Muscle of leg (tissue), 11 donors: ENCODE measurements around the gene BAHD1. TPM values are rescaled to one million over a fixed set of nuclear protein-coding genes. Genes with fewer than 3 reads are reported as not detected.

Source experiments
- DNase-seq: peaks from one replicate; pipeline ENCODE4 v3.0.0; 2013
- H3K27ac ChIP-seq: one replicate; pipeline ENCODE4 v1.5.1; 2013; ENCODE audit warnings: mild to moderate bottlenecking, low read length, control low read depth
- H3K27me3 ChIP-seq: one replicate; pipeline ENCODE4 v1.6.1; 2013; ENCODE audit warnings: low read length; ENCODE audit not compliant: control insufficient read depth, insufficient read depth
- H3K36me3 ChIP-seq: one replicate; pipeline ENCODE4 v1.6.1; 2013; ENCODE audit warnings: low read length; ENCODE audit not compliant: control insufficient read depth, insufficient read depth
- H3K4me1 ChIP-seq: one replicate; pipeline ENCODE4 v1.6.1; 2013; ENCODE audit warnings: low read length; ENCODE audit not compliant: control insufficient read depth, insufficient read depth
- H3K4me3 ChIP-seq: one replicate; pipeline ENCODE4 v1.5.1; 2013; ENCODE audit warnings: low read length, control low read depth
- H3K9me3 ChIP-seq: replicated peaks from 2 replicates; pipeline ENCODE4 v1.6.1; 2013; ENCODE audit warnings: low read depth, low read length; ENCODE audit not compliant: control insufficient read depth
- WGBS: methylation state at CpG from one replicate; pipeline ENCODE4 v1.1.5; 2013; ENCODE audit warnings: missing lambda C conversion rate; ENCODE audit not compliant: insufficient coverage; 5-methylcytosine and 5-hydroxymethylcytosine counted together
- polyA plus RNA-seq, 8 donors: library from polyadenylated mRNA; unstranded; fragments of 120-200 nt; gene quantifications; one replicate each; pipeline versions ENCODE4 v1.2.1 to v1.2.3, GENCODE V29; 2013; ENCODE audit warnings: inconsistent platforms in 1 of 8, low replicate concordance in 1 of 8; ENCODE audit not compliant: insufficient read length in 8 of 8, insufficient read depth in 1 of 8
- total RNA-seq: library from RNA; stranded (reverse); fragments of 120-200 nt; gene quantifications from one replicate; pipeline ENCODE4 v1.2.4, GENCODE V29; 2013

Gene BAHD1
- total and polyA plus RNA-seq, 9 donors = 12.1 to 22.6 (median 18.4) TPM

- WGBS = 9% methylated on average over 15 of the region's 22 CpGs
- Histone ChIP-seq H3K4me3 (peak overlapping the region; percentile 64), H3K36me3 (no peaks in the 10 kb centered on the region), H3K27me3 (peaks cover 13% of the 10 kb centered on the region), H3K27ac (no peak overlapping the region), H3K4me1 (peaks cover 18% of the 10 kb centered on the region), H3K9me3 (no peaks in the 10 kb centered on the region)
- DNase-seq = peak; percentile 18
These were observed 70.3 kb downstream of the BAHD1 start for GRCh38 chr15:40511093-40511471.

GRCh38 chr15:40511472-40512133 lies 70.8 kb downstream of the BAHD1 start:
- H3K4me1 ChIP-seq = peaks cover 18% of the 10 kb centered on the region
- peak; percentile 72 for DNase-seq
- H3K27me3 ChIP-seq = peaks cover 13% of the 10 kb centered on the region
- WGBS = under 1% methylated on average over 56 of the region's 61 CpGs
- no peak overlapping the region for H3K27ac ChIP-seq
- H3K9me3 ChIP-seq = no peaks in the 10 kb centered on the region
- no peaks in the 10 kb centered on the region for H3K36me3 ChIP-seq
- peak overlapping the region; percentile 64 for H3K4me3 ChIP-seq

- Histone ChIP-seq H3K36me3 (no peaks in the 10 kb centered on the region), H3K4me1 (peaks cover 12% of the 10 kb centered on the region), H3K27ac (no peak overlapping the region), H3K27me3 (peaks cover 11% of the 10 kb centered on the region), H3K9me3 (no peaks in the 10 kb centered on the region), H3K4me3 (no peak overlapping the region)
- WGBS = 77% methylated on average over 2 of the region's 2 CpGs
- no peak for DNase-seq
These were observed 71.7 kb downstream of the BAHD1 start for GRCh38 chr15:40512440-40512839.

DNA sequence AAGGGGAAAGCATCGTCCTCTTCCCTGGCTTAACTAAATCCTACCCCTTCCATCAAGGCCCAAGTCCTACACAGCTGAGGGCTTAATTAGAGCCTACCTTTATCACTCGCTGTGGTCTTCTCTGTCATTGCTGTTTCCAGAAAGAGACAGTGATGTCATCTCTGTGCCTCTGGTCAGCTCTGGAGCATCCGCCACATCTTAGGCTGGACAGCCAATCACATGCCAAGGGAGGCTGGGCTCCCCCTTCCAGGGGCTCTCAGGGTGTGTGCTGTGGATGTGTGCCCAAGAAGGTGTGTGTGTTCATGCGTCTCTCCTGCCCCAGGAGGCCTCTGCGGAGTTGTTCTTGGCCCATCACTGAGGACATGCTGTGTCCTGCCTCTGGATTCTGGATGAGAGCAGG lies 72.9 kb downstream of the BAHD1 start:
- no peak overlapping the region for H3K4me3 ChIP-seq
- peaks cover 12% of the 10 kb centered on the region for H3K4me1 ChIP-seq
- peaks cover 11% of the 10 kb centered on the region for H3K27me3 ChIP-seq
- H3K27ac ChIP-seq = no peak overlapping the region
- DNase-seq = no peak
- H3K36me3 ChIP-seq = no peaks in the 10 kb centered on the region
- WGBS = 69% methylated on average over 4 of the region's 5 CpGs
- no peaks in the 10 kb centered on the region for H3K9me3 ChIP-seq

GRCh38 chr15:40516322-40516721 lies 75.6 kb downstream of the BAHD1 start:
- Histone ChIP-seq H3K27me3 (peaks cover 1% of the 10 kb centered on the region), H3K9me3 (no peaks in the 10 kb centered on the region), H3K4me1 (peaks cover 8% of the 10 kb centered on the region), H3K4me3 (no peak overlapping the region), H3K36me3 (no peaks in the 10 kb centered on the region), H3K27ac (no peak overlapping the region)
- DNase-seq = no peak
- WGBS = no CpG with 5 or more reads among the region's 2 CpGs

Other genes starting within 250 kb of the BAHD1 start
- 0.44 TPM for gene PAK6, start 201.9 kb upstream of the BAHD1 start, total RNA-seq
- 1 to 10 TPM in 2 of 8 donors, under 1 TPM in 6; 0.29 to 1.6 (median 0.55) TPM for gene PAK6, start 201.9 kb upstream of the BAHD1 start, polyA plus RNA-seq
- 0.22 TPM for gene ANKRD63, start 157.9 kb upstream of the BAHD1 start, total RNA-seq
- gene ANKRD63, start 157.9 kb upstream of the BAHD1 start, polyA plus RNA-seq = under 1 TPM in 5 of 8 donors, not detected in 3; 0.11 to 0.22 (median 0.15) TPM
- gene PLCB2, start 133.0 kb upstream of the BAHD1 start, total RNA-seq = 4.8 TPM
- gene PLCB2, start 133.0 kb upstream of the BAHD1 start, polyA plus RNA-seq = 10 to 100 TPM in 2 of 8 donors, 1 to 10 TPM in 6; 6.2 to 11.5 (median 8.7) TPM
- 12.4 TPM for gene INAFM2, start 117.3 kb upstream of the BAHD1 start, total RNA-seq
- gene INAFM2, start 117.3 kb upstream of the BAHD1 start, polyA plus RNA-seq = 10 to 100 TPM; 10.7 to 16.7 (median 13.5) TPM
- gene CCDC9B, start 100.0 kb upstream of the BAHD1 start, total RNA-seq = 5.3 TPM
- gene CCDC9B, start 100.0 kb upstream of the BAHD1 start, polyA plus RNA-seq = 10 to 100 TPM; 10.2 to 16.8 (median 12.5) TPM
- gene PHGR1, start 89.9 kb upstream of the BAHD1 start, total RNA-seq = not detected
- gene PHGR1, start 89.9 kb upstream of the BAHD1 start, polyA plus RNA-seq = 10 to 100 TPM in 1 of 8 donors, 1 to 10 TPM in 1, under 1 TPM in 1, not detected in 5; 0.41 to 33.7 (median 4.7) TPM
- 0.75 TPM for gene DISP2, start 82.7 kb upstream of the BAHD1 start, total RNA-seq
- 1 to 10 TPM in 5 of 8 donors, under 1 TPM in 3; 0.20 to 4.3 (median 1.4) TPM for gene DISP2, start 82.7 kb upstream of the BAHD1 start, polyA plus RNA-seq
- gene KNSTRN, start 58.2 kb upstream of the BAHD1 start, total RNA-seq = 22.2 TPM
- gene KNSTRN, start 58.2 kb upstream of the BAHD1 start, polyA plus RNA-seq = 10 to 100 TPM; 17.8 to 24.8 (median 21.8) TPM
- 30.5 TPM for gene IVD, start 35.2 kb upstream of the BAHD1 start, total RNA-seq
- 10 to 100 TPM; 42.6 to 60.3 (median 49.3) TPM for gene IVD, start 35.2 kb upstream of the BAHD1 start, polyA plus RNA-seq
- gene CHST14, start 30.0 kb downstream of the BAHD1 start, total RNA-seq = 16.0 TPM
- gene CHST14, start 30.0 kb downstream of the BAHD1 start, polyA plus RNA-seq = 10 to 100 TPM; 32.1 to 48.4 (median 43.0) TPM
- 13.6 TPM for gene CCDC32, start 124.1 kb downstream of the BAHD1 start, total RNA-seq
- gene CCDC32, start 124.1 kb downstream of the BAHD1 start, polyA plus RNA-seq = 10 to 100 TPM; 15.7 to 25.9 (median 21.4) TPM
- 11.0 TPM for gene RPUSD2, start 128.3 kb downstream of the BAHD1 start, total RNA-seq
- gene RPUSD2, start 128.3 kb downstream of the BAHD1 start, polyA plus RNA-seq = 10 to 100 TPM in 5 of 8 donors, 1 to 10 TPM in 3; 8.7 to 12.0 (median 10.8) TPM
- 8.7 TPM for gene KNL1, start 153.3 kb downstream of the BAHD1 start, total RNA-seq
- gene KNL1, start 153.3 kb downstream of the BAHD1 start, polyA plus RNA-seq = 10 to 100 TPM in 4 of 8 donors, 1 to 10 TPM in 4; 8.7 to 16.9 (median 10.9) TPM